Stimulated activated memory B cell treated with anti-CD40 and anti-IgM and Interleukin-4, amounts not matched to agents 10 μg/mL and 1 μg/mL and 100 μg/mL, for 72 hours (primary cell): ENCODE measurements around the gene SNRNP48.

Experiments
- ATAC-seq: fragments of 150-1000 bp; cut with Tn5 transposase; 2 replicates; pipeline ENCODE4 v1.10.0; 2021
- H3K27ac Mint-ChIP-seq: one replicate; pipeline ENCODE4 v1.8.0; 2022; ENCODE audit warnings: mild to moderate bottlenecking, mixed read lengths
- H3K27me3 Mint-ChIP-seq: one replicate; pipeline ENCODE4 v1.8.0; 2022; ENCODE audit warnings: mixed read lengths
- H3K36me3 Mint-ChIP-seq: one replicate; pipeline ENCODE4 v1.8.0; 2022; ENCODE audit warnings: mixed read lengths
- H3K4me1 Mint-ChIP-seq: one replicate; pipeline ENCODE4 v1.8.0; 2022; ENCODE audit warnings: mixed read lengths
- H3K4me3 Mint-ChIP-seq: one replicate; pipeline ENCODE4 v1.8.0; 2022; ENCODE audit warnings: mild to moderate bottlenecking, moderate library complexity, mixed read lengths
- H3K9me3 Mint-ChIP-seq: one replicate; pipeline ENCODE4 v1.8.0; 2022; ENCODE audit warnings: mixed read lengths

SNRNP48 gene

GRCh38 chr6:7589949-7590917 lies at the start of gene SNRNP48:
Gene SNRNP48 (plus strand): TSS chr6:7590198. CDS start chr6:7590258, 60 bp downstream.
- H3K9me3 Mint-ChIP-seq: no peaks in the 10 kb centered on the region
- peaks cover 15% of the 10 kb centered on the region for H3K36me3 Mint-ChIP-seq
- H3K27me3 Mint-ChIP-seq: no peaks in the 10 kb centered on the region
- peak; percentile 100 for ATAC-seq
- H3K27ac Mint-ChIP-seq: peak within 1 kb of the TSS; percentile 95
- peak within 1 kb of the TSS; percentile 98 for H3K4me3 Mint-ChIP-seq
- H3K4me1 Mint-ChIP-seq: peaks cover 44% of the 10 kb centered on the region

GRCh38 chr6:7540595-7540994 lies 49.4 kb upstream of the SNRNP48 start:
- Mint-ChIP-seq H3K4me3 (peak overlapping the region; percentile 65), H3K27ac (no peak overlapping the region), H3K9me3 (no peaks in the 10 kb centered on the region), H3K4me1 (peaks cover 19% of the 10 kb centered on the region), H3K36me3 (no peaks in the 10 kb centered on the region), H3K27me3 (peaks cover 87% of the 10 kb centered on the region)
- ATAC-seq: no peak

GRCh38 chr6:7541175-7542064 lies 48.6 kb upstream of the SNRNP48 start, which contains the start of gene DSP:
Gene DSP (plus strand): TSS chr6:7541671. CDS start chr6:7541916, 245 bp downstream.
- ATAC-seq: peak; percentile 68
- peaks cover 19% of the 10 kb centered on the region for H3K4me1 Mint-ChIP-seq
- peaks cover 90% of the 10 kb centered on the region for H3K27me3 Mint-ChIP-seq
- H3K4me3 Mint-ChIP-seq: peak within 1 kb of the TSS; percentile 80
- no peaks in the 10 kb centered on the region for H3K9me3 Mint-ChIP-seq
- no peak within 1 kb of the TSS for H3K27ac Mint-ChIP-seq
- no peaks in the 10 kb centered on the region for H3K36me3 Mint-ChIP-seq

GRCh38 chr6:7542065-7542873 lies 47.7 kb upstream of the SNRNP48 start:
- ATAC-seq: no peak

GRCh38 chr6:7542874-7543624 lies 46.9 kb upstream of the SNRNP48 start:
- H3K27me3 Mint-ChIP-seq: peaks cover 73% of the 10 kb centered on the region
- H3K27ac Mint-ChIP-seq: no peak overlapping the region
- H3K4me3 Mint-ChIP-seq: peak overlapping the region; percentile 80

More at GRCh38 chr6:7542065-7542873, 47.7 kb upstream of the SNRNP48 start:
- Mint-ChIP-seq H3K27me3 (peaks cover 81% of the 10 kb centered on the region), H3K36me3 (no peaks in the 10 kb centered on the region), H3K27ac (no peak overlapping the region), H3K9me3 (no peaks in the 10 kb centered on the region), H3K4me3 (peak overlapping the region; percentile 80), H3K4me1 (peaks cover 19% of the 10 kb centered on the region)

GRCh38 chr6:7543789-7544424 lies 46.1 kb upstream of the SNRNP48 start:
- Mint-ChIP-seq H3K9me3 (no peaks in the 10 kb centered on the region), H3K27ac (no peak overlapping the region), H3K4me1 (peaks cover 19% of the 10 kb centered on the region), H3K4me3 (no peak overlapping the region), H3K27me3 (peaks cover 65% of the 10 kb centered on the region), H3K36me3 (no peaks in the 10 kb centered on the region)
- no peak for ATAC-seq

More at GRCh38 chr6:7542874-7543624, 46.9 kb upstream of the SNRNP48 start:
- H3K36me3 Mint-ChIP-seq: no peaks in the 10 kb centered on the region
- peaks cover 19% of the 10 kb centered on the region for H3K4me1 Mint-ChIP-seq
- ATAC-seq: no peak
- H3K9me3 Mint-ChIP-seq: no peaks in the 10 kb centered on the region

- H3K4me3 Mint-ChIP-seq: no peak overlapping the region
- no peak overlapping the region for H3K27ac Mint-ChIP-seq
- H3K9me3 Mint-ChIP-seq: no peaks in the 10 kb centered on the region
- H3K36me3 Mint-ChIP-seq: no peaks in the 10 kb centered on the region
- no peak for ATAC-seq
- peaks cover 19% of the 10 kb centered on the region for H3K4me1 Mint-ChIP-seq
- peaks cover 58% of the 10 kb centered on the region for H3K27me3 Mint-ChIP-seq
Observed at GRCh38 chr6:7544597-7544996, 45.4 kb upstream of the SNRNP48 start.

- no peak overlapping the region for H3K4me3 Mint-ChIP-seq
- peaks cover 18% of the 10 kb centered on the region for H3K4me1 Mint-ChIP-seq
- no peaks in the 10 kb centered on the region for H3K36me3 Mint-ChIP-seq
- H3K27ac Mint-ChIP-seq: no peak overlapping the region
- peaks cover 49% of the 10 kb centered on the region for H3K27me3 Mint-ChIP-seq
- H3K9me3 Mint-ChIP-seq: no peaks in the 10 kb centered on the region
- no peak for ATAC-seq
Observed at GRCh38 chr6:7545316-7546019, 44.5 kb upstream of the SNRNP48 start.

GRCh38 chr6:7546020-7546369 lies 44.0 kb upstream of the SNRNP48 start:
- H3K27me3 Mint-ChIP-seq: peaks cover 44% of the 10 kb centered on the region

GRCh38 chr6:7546383-7546782 lies 43.6 kb upstream of the SNRNP48 start:
- peaks cover 41% of the 10 kb centered on the region for H3K27me3 Mint-ChIP-seq
- H3K27ac Mint-ChIP-seq: no peak overlapping the region
- no peak for ATAC-seq
- H3K9me3 Mint-ChIP-seq: no peaks in the 10 kb centered on the region
- no peak overlapping the region for H3K4me3 Mint-ChIP-seq
- peaks cover 12% of the 10 kb centered on the region for H3K4me1 Mint-ChIP-seq
- H3K36me3 Mint-ChIP-seq: no peaks in the 10 kb centered on the region

More at GRCh38 chr6:7546020-7546369, 44.0 kb upstream of the SNRNP48 start:
- Mint-ChIP-seq H3K4me1 (peaks cover 13% of the 10 kb centered on the region), H3K36me3 (no peaks in the 10 kb centered on the region), H3K4me3 (no peak overlapping the region), H3K27ac (no peak overlapping the region), H3K9me3 (no peaks in the 10 kb centered on the region)
- no peak for ATAC-seq

GRCh38 chr6:7546896-7547295 lies 43.1 kb upstream of the SNRNP48 start:
- Mint-ChIP-seq H3K4me3 (no peak overlapping the region), H3K4me1 (peaks cover 9% of the 10 kb centered on the region), H3K27me3 (peaks cover 36% of the 10 kb centered on the region), H3K27ac (no peak overlapping the region), H3K9me3 (no peaks in the 10 kb centered on the region), H3K36me3 (no peaks in the 10 kb centered on the region)
- ATAC-seq: no peak

- H3K4me1 Mint-ChIP-seq: peaks cover 6% of the 10 kb centered on the region
- H3K9me3 Mint-ChIP-seq: no peaks in the 10 kb centered on the region
- H3K27me3 Mint-ChIP-seq: peaks cover 32% of the 10 kb centered on the region
- no peak overlapping the region for H3K27ac Mint-ChIP-seq
- no peak for ATAC-seq
- no peak overlapping the region for H3K4me3 Mint-ChIP-seq
- H3K36me3 Mint-ChIP-seq: no peaks in the 10 kb centered on the region
Observed at GRCh38 chr6:7547315-7547714, 42.7 kb upstream of the SNRNP48 start.

- Mint-ChIP-seq H3K36me3 (no peaks in the 10 kb centered on the region), H3K4me1 (no peaks in the 10 kb centered on the region), H3K9me3 (no peaks in the 10 kb centered on the region), H3K27me3 (peaks cover 8% of the 10 kb centered on the region), H3K27ac (no peak overlapping the region), H3K4me3 (no peak overlapping the region)
- no peak for ATAC-seq
Observed at GRCh38 chr6:7550433-7550801, 39.6 kb upstream of the SNRNP48 start.
